HEK293 (cell line): ENCODE data around the gene CCDC12.

Experiments
- CTCF ChIA-PET: fragments of 350-600 bp; formaldehyde crosslinking; extraction: SDS; loops from one replicate; lab custom pipeline; 2021; ENCODE audit warnings: antibody characterized with exemption; lab: Yijun Ruan, JAX
- POLR2A ChIA-PET: fragments of 300-600 bp; formaldehyde crosslinking; extraction: SDS; loops from one replicate; lab custom pipeline; 2020; ENCODE audit warnings: antibody characterized with exemption, inconsistent platforms; lab: Yijun Ruan, JAX
- H3K27ac ChIP-seq: fragments of 200-500 bp; sonication (Bioruptor generic); 2 replicates; pipeline ENCODE4 v1.5.1; 2014; ENCODE audit warnings: low read depth, low read length, control low read depth, inconsistent platforms; ENCODE audit errors: extremely low read depth
- H3K36me3 ChIP-seq, 2 experiments: fragments of 200-500 bp in 1 of 2; sonication (Bioruptor generic) in 1 of 2; 1 replicate in 1 of 2; 2 replicates in 1 of 2; pipeline ENCODE4 v1.5.1; 2014 to 2017; ENCODE audit warnings: inconsistent platforms in 2 of 2, low read length in 2 of 2; ENCODE audit not compliant: control insufficient read depth in 2 of 2, insufficient read depth in 1 of 2
- H3K4me1 ChIP-seq: fragments of 200-500 bp; sonication (Bioruptor generic); 2 replicates; pipeline ENCODE4 v1.5.1; 2014; ENCODE audit warnings: mild to moderate bottlenecking, low read length, inconsistent platforms; ENCODE audit not compliant: control insufficient read depth, insufficient read depth
- H3K4me3 ChIP-seq: 2 replicates; pipeline ENCODE4 v1.5.1; 2011; ENCODE audit warnings: low read depth, mild to moderate bottlenecking, control low read depth, low read length, moderate library complexity
- H3K9me3 ChIP-seq: fragments of 200-500 bp; sonication (Bioruptor generic); 2 replicates; pipeline ENCODE4 v1.5.1; 2014; ENCODE audit warnings: low read depth, low read length, inconsistent platforms; ENCODE audit not compliant: control insufficient read depth, insufficient read depth
- FEZF1 ChIP-seq: fragments of 450-650 bp; formaldehyde crosslinking; IDR thresholded peaks from 2 replicates; pipeline ENCODE4 v1.5.1; 2016; ENCODE audit warnings: missing biosample characterization, missing genetic modification characterization
- GLI4 ChIP-seq: fragments of 450-650 bp; formaldehyde crosslinking; IDR thresholded peaks from 2 replicates; pipeline ENCODE4 v1.5.1; 2016; ENCODE audit warnings: missing biosample characterization, missing genetic modification characterization
- MEIS1 ChIP-seq: sonication (generic); formaldehyde crosslinking; IDR thresholded peaks from 2 replicates; pipeline ENCODE4 v1.8.1; 2022; ENCODE audit warnings: missing genetic modification reagents, mild to moderate bottlenecking, borderline replicate concordance
- REPIN1 ChIP-seq: fragments of 450-650 bp; formaldehyde crosslinking; IDR thresholded peaks from 2 replicates; pipeline ENCODE4 v1.5.1; 2017; ENCODE audit warnings: missing biosample characterization, missing genetic modification characterization, low read depth
- SALL2 ChIP-seq: fragments of 450-650 bp; formaldehyde crosslinking; IDR thresholded peaks from 2 replicates; pipeline ENCODE4 v1.5.0; 2017; ENCODE audit warnings: missing biosample characterization, mild to moderate bottlenecking, missing genetic modification characterization, borderline replicate concordance
- SCRT1 ChIP-seq: fragments of 450-650 bp; formaldehyde crosslinking; IDR thresholded peaks from 2 replicates; pipeline ENCODE4 v1.5.1; 2016; ENCODE audit warnings: missing biosample characterization, missing genetic modification characterization, borderline replicate concordance
- SCRT2 ChIP-seq: fragments of 450-650 bp; formaldehyde crosslinking; IDR thresholded peaks from 2 replicates; pipeline ENCODE4 v1.5.1; 2016; ENCODE audit warnings: missing biosample characterization, missing genetic modification characterization
- SP2 ChIP-seq: fragments of 450-650 bp; formaldehyde crosslinking; IDR thresholded peaks from 2 replicates; pipeline ENCODE4 v1.5.1; 2016; ENCODE audit warnings: missing biosample characterization, missing genetic modification characterization
- ZBTB21 ChIP-seq: fragments of 450-650 bp; formaldehyde crosslinking; IDR thresholded peaks from 2 replicates; pipeline ENCODE4 v1.5.1; 2017; ENCODE audit warnings: missing biosample characterization, missing genetic modification characterization
- ZNF157 ChIP-seq: fragments of 450-650 bp; formaldehyde crosslinking; IDR thresholded peaks from 2 replicates; pipeline ENCODE4 v1.5.1; 2016; ENCODE audit warnings: missing biosample characterization, missing genetic modification characterization
- ZNF37A ChIP-seq: fragments of 450-650 bp; IDR thresholded peaks from 2 replicates; pipeline ENCODE4 v1.5.1; 2018; ENCODE audit warnings: missing biosample characterization, missing genetic modification characterization
- ZNF426 ChIP-seq: fragments of 450-650 bp; formaldehyde crosslinking; IDR thresholded peaks from 2 replicates; pipeline ENCODE4 v1.5.1; 2017; ENCODE audit warnings: missing biosample characterization, missing genetic modification characterization, mild to moderate bottlenecking, inconsistent platforms, moderate library complexity
- ZNF48 ChIP-seq: fragments of 450-650 bp; formaldehyde crosslinking; IDR thresholded peaks from 2 replicates; pipeline ENCODE4 v1.5.1; 2016; ENCODE audit warnings: missing biosample characterization, missing genetic modification characterization
- ZNF521 ChIP-seq: fragments of 450-650 bp; formaldehyde crosslinking; IDR thresholded peaks from 2 replicates; pipeline ENCODE4 v1.5.1; 2017; ENCODE audit warnings: missing biosample characterization, mild to moderate bottlenecking, missing genetic modification characterization
- ZNF571 ChIP-seq: fragments of 450-650 bp; formaldehyde crosslinking; IDR thresholded peaks from 2 replicates; pipeline ENCODE4 v1.5.0; 2017; ENCODE audit warnings: missing biosample characterization, missing genetic modification characterization
- ZNF626 ChIP-seq: fragments of 450-650 bp; sonication (Bioruptor Pico); formaldehyde crosslinking; IDR thresholded peaks from 2 replicates; pipeline ENCODE4 v1.5.1; 2018; ENCODE audit warnings: missing biosample characterization, missing genetic modification characterization, inconsistent platforms
- ZNF654 ChIP-seq: fragments of 450-650 bp; formaldehyde crosslinking; IDR thresholded peaks from 2 replicates; pipeline ENCODE4 v1.5.1; 2016; ENCODE audit warnings: low read depth, missing biosample characterization, missing genetic modification characterization
- ZNF791 ChIP-seq: fragments of 450-650 bp; formaldehyde crosslinking; IDR thresholded peaks from 2 replicates; pipeline ENCODE4 v1.5.1; 2016; ENCODE audit warnings: missing biosample characterization, missing genetic modification characterization
- TF ChIP-seq, protein P1 (sequence below): fragments of 450-650 bp; formaldehyde crosslinking; IDR thresholded peaks from 2 replicates; pipeline ENCODE4 v1.5.1; 2017; ENCODE audit warnings: missing biosample characterization, missing genetic modification characterization
- TF ChIP-seq, protein P2 (sequence below): fragments of 450-650 bp; formaldehyde crosslinking; IDR thresholded peaks from 2 replicates; pipeline ENCODE4 v1.5.1; 2016; ENCODE audit warnings: missing biosample characterization, missing genetic modification characterization, borderline replicate concordance
- TF ChIP-seq, protein P3 (sequence below): fragments of 450-650 bp; formaldehyde crosslinking; IDR thresholded peaks from 2 replicates; pipeline ENCODE4 v1.5.1; 2016; ENCODE audit warnings: missing biosample characterization, missing genetic modification characterization
- TF ChIP-seq, protein P4 (sequence below): fragments of 450-650 bp; formaldehyde crosslinking; IDR thresholded peaks from 2 replicates; pipeline ENCODE4 v1.5.1; 2016; ENCODE audit warnings: missing biosample characterization, missing genetic modification characterization

The CCDC12 gene

DNA sequence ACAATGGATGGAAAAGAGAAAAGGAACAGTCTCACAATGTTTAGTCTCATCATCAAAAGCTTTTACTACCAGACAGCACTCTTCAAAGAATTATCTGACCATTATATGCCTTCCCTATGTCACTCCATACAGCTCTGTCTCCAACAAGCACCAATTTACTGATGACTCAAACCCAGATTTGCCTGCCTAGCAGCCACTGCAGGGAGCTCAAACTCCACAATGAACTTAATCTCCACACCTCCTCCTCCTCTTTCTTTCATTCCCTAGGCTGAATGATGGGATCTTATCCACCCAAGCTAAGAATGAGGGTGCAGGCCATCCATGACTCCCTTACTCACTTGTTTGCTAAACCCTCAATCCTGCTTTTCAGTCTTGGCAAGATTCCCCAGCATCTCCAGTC is 48.4 kb upstream of the CCDC12 start (continued):
- TF ChIP-seq ZNF37A (tag by site-specific recombination), result no peak

DNA sequence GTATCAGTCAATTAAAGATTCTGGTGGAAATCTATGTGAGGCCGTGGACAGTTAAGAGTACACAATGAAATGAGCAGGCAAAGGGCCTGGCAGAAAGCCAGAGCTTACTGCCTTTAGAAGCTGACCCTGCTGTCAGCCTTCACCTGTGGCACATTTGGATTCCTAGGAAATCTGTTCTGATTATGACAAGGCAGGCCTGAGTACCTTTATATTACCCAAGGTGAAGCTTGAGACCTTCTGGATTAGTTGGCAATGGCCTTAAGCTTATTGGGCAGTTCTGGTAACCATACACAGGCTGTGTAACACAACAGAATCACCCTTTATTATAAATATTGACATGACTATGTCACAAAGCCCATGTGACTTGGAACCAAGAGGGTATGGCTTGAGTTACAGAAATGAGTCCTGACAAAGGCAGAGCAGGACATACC is 46.1 kb upstream of the CCDC12 start:
- no peak overlapping the region for H3K4me3 ChIP-seq
- TF ChIP-seq REPIN1 (tag by site-specific recombination) (no peak), ZNF571 (tag by site-specific recombination) (no peak), ZNF654 (no peak), SP2 (no peak), FEZF1 (tag by site-specific recombination) (no peak), SCRT2 (tag by site-specific recombination) (0 out of 2 replicates have a peak, but pooled peaks have one; percentile 26), GLI4 (no peak), ZNF157 (tag by site-specific recombination) (no peak), SCRT1 (tag by site-specific recombination) (peak; percentile 18; the same call in 1 of the 2 replicates), SALL2 (tag by site-specific recombination) (no peak)
- no peak overlapping the region for H3K27ac ChIP-seq
- H3K4me1 ChIP-seq, result no peaks in the 10 kb centered on the region
- ChIA-PET POLR2A (no interaction called here), CTCF (no interaction called here)
- peaks cover 0 to 35% of the 10 kb centered on the region in 2 experiments; a peak in 1 of 3 replicates for H3K36me3 ChIP-seq
- no peaks in the 10 kb centered on the region for H3K9me3 ChIP-seq

DNA sequence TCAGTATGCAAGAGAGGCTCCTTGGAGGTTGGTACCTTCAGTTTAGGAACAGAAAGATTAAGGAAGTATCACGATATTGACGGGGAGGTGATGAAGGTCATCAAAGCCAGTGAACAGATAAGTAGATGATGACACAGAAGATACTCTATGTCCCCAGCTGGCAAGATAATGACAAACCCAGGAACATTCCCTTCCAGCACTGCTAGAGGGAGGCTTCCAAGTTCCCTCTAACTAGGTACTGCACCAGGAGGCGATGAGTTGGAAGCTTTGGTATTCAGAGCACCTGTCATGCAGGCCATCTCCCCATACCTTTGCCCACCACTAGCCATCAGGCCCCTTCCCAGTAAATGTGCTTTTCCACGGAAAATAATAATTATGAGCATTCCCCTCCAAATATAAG is 43.8 kb upstream of the CCDC12 start:
- H3K4me1 ChIP-seq, result no peaks in the 10 kb centered on the region
- TF ChIP-seq SCRT2 (tag by site-specific recombination), result no peak
- TF ChIP-seq, protein P1, sequence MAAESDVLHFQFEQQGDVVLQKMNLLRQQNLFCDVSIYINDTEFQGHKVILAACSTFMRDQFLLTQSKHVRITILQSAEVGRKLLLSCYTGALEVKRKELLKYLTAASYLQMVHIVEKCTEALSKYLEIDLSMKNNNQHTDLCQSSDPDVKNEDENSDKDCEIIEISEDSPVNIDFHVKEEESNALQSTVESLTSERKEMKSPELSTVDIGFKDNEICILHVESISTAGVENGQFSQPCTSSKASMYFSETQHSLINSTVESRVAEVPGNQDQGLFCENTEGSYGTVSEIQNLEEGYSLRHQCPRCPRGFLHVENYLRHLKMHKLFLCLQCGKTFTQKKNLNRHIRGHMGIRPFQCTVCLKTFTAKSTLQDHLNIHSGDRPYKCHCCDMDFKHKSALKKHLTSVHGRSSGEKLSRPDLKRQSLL (tag by site-specific recombination), result no peak
- TF ChIP-seq, protein P2, sequence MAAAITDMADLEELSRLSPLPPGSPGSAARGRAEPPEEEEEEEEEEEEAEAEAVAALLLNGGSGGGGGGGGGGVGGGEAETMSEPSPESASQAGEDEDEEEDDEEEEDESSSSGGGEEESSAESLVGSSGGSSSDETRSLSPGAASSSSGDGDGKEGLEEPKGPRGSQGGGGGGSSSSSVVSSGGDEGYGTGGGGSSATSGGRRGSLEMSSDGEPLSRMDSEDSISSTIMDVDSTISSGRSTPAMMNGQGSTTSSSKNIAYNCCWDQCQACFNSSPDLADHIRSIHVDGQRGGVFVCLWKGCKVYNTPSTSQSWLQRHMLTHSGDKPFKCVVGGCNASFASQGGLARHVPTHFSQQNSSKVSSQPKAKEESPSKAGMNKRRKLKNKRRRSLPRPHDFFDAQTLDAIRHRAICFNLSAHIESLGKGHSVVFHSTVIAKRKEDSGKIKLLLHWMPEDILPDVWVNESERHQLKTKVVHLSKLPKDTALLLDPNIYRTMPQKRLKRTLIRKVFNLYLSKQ (tag by site-specific recombination), result no peak
- no peak for TF ChIP-seq ZBTB21 (tag by site-specific recombination)
- TF ChIP-seq ZNF626 (tag by site-specific recombination), result no peak
- no peak for TF ChIP-seq MEIS1 (CRISPR knock-in tag)
- H3K4me3 ChIP-seq, result no peak overlapping the region
- H3K9me3 ChIP-seq, result no peaks in the 10 kb centered on the region
- POLR2A ChIA-PET, result no interaction called here
- H3K27ac ChIP-seq, result no peak overlapping the region
- H3K36me3 ChIP-seq, result peaks cover 0 to 57% of the 10 kb centered on the region in 2 experiments; a peak in 1 of 3 replicates
- CTCF ChIA-PET, result interaction anchor here (0.7 to 1.3 kb wide), 2 partner anchors 18 to 139 kb away, joined by 3 to 4 read pairs; no protein-coding TSS in a partner anchor

DNA sequence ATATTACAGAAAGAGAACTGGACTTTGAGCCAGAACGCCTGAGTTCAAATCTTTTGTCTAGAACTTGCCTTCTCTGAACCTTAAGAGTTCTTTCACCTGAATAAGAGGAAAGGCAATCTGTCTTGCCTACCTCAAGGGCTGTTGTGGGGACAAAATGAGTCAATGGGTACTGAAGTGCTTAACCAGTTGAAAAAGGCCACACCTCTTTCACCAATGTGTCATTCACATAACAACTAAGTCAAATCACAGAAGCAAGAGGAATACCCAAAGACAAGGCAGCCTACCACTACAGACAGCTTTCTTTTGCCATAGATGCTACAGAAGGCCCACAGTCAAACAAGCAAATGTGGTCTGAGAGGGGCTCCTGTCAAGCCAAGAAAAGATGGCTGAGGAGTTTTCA is 42.7 kb upstream of the CCDC12 start:
- no peaks in the 10 kb centered on the region for H3K4me1 ChIP-seq
- CTCF ChIA-PET, result no interaction called here

More for the DNA sequence above, 42.7 kb upstream of the CCDC12 start:
- POLR2A ChIA-PET, result no interaction called here
- Histone ChIP-seq H3K9me3 (no peaks in the 10 kb centered on the region), H3K36me3 (peaks cover 0 to 63% of the 10 kb centered on the region in 2 experiments; a peak in 1 of 3 replicates), H3K4me3 (no peak overlapping the region), H3K27ac (no peak overlapping the region)
- TF ChIP-seq ZNF521 (tag by site-specific recombination) (no peak), SCRT1 (tag by site-specific recombination) (no peak), ZNF48 (tag by site-specific recombination) (no peak), ZNF791 (no peak), ZNF426 (no peak)
- TF ChIP-seq, protein P3, sequence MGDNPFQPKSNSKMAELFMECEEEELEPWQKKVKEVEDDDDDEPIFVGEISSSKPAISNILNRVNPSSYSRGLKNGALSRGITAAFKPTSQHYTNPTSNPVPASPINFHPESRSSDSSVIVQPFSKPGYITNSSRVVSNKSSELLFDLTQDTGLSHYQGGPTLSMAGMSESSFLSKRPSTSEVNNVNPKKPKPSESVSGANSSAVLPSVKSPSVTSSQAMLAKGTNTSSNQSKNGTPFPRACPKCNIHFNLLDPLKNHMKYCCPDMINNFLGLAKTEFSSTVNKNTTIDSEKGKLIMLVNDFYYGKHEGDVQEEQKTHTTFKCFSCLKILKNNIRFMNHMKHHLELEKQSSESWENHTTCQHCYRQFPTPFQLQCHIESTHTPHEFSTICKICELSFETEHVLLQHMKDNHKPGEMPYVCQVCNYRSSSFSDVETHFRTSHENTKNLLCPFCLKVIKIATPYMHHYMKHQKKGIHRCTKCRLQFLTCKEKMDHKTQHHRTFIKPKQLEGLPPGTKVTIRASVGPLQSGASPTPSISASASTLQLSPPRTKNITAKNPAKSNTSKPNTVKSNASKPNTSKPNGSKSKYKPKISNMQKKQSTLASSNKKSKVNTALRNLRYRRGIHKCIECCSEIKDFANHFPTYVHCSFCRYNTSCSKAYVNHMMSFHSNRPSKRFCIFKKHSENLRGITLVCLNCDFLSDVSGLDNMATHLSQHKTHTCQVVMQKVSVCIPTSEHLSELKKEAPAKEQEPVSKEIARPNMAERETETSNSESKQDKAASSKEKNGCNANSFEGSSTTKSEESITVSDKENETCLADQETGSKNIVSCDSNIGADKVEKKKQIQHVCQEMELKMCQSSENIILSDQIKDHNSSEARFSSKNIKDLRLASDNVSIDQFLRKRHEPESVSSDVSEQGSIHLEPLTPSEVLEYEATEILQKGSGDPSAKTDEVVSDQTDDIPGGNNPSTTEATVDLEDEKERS (tag by site-specific recombination), result no peak
- TF ChIP-seq, protein P4, sequence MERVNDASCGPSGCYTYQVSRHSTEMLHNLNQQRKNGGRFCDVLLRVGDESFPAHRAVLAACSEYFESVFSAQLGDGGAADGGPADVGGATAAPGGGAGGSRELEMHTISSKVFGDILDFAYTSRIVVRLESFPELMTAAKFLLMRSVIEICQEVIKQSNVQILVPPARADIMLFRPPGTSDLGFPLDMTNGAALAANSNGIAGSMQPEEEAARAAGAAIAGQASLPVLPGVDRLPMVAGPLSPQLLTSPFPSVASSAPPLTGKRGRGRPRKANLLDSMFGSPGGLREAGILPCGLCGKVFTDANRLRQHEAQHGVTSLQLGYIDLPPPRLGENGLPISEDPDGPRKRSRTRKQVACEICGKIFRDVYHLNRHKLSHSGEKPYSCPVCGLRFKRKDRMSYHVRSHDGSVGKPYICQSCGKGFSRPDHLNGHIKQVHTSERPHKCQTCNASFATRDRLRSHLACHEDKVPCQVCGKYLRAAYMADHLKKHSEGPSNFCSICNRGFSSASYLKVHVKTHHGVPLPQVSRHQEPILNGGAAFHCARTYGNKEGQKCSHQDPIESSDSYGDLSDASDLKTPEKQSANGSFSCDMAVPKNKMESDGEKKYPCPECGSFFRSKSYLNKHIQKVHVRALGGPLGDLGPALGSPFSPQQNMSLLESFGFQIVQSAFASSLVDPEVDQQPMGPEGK (tag by site-specific recombination), result no peak
